Mesodermal cell (in vitro differentiated cells): ENCODE results near the gene TPRA1.
"Not testable (repeated sequence)": the region's sequence is repeated elsewhere in the genome, so short reads cannot be mapped to it uniquely, and the experiment has no call there.

ENCODE experiments used
- H3K27ac ChIP-seq: 2 replicates; pipeline ENCODE4 v1.7.0; 2013; ENCODE audit warnings: mild to moderate bottlenecking, low read depth, low read length, moderate library complexity; ENCODE audit not compliant: severe bottlenecking
- H3K36me3 ChIP-seq: 2 replicates; pipeline ENCODE4 v1.7.1; 2013; ENCODE audit warnings: mild to moderate bottlenecking, low read length, moderate library complexity; ENCODE audit not compliant: control insufficient read depth, insufficient read depth
- H3K4me1 ChIP-seq: one replicate; pipeline ENCODE4 v1.7.1; 2013; ENCODE audit warnings: mild to moderate bottlenecking, low read length; ENCODE audit not compliant: insufficient read depth, control insufficient read depth, poor library complexity, severe bottlenecking
- H3K4me3 ChIP-seq: 2 replicates; pipeline ENCODE4 v1.7.0; 2013; ENCODE audit warnings: low read length, control low read depth, mild to moderate bottlenecking; ENCODE audit not compliant: insufficient read depth, poor library complexity, severe bottlenecking; ENCODE audit errors: extremely low read depth
- H3K9me3 ChIP-seq: 2 replicates; pipeline ENCODE4 v1.7.1; 2013; ENCODE audit warnings: mild to moderate bottlenecking, low read length, moderate library complexity; ENCODE audit not compliant: control insufficient read depth
- WGBS, 2 experiments: methylation state at CpG; one replicate each; pipeline ENCODE4 v1.1.5; 2013; ENCODE audit warnings: missing lambda C conversion rate in 2 of 2; ENCODE audit not compliant: insufficient coverage in 2 of 2; 5-methylcytosine and 5-hydroxymethylcytosine counted together

Gene TPRA1

GRCh38 chr3:127535901-127536829 lies 54.4 kb downstream of the TPRA1 start:
- Histone ChIP-seq H3K4me3 (no peak overlapping the region), H3K9me3 (no peaks in the 10 kb centered on the region), H3K27ac (no peak overlapping the region), H3K4me1 (no peaks in the 10 kb centered on the region), H3K36me3 (no peaks in the 10 kb centered on the region)
- 87 to 88% methylated on average over 9 to 16 of the region's 18 CpGs for WGBS, 2 experiments

- no peaks in the 10 kb centered on the region for H3K9me3 ChIP-seq
- 79 to 92% methylated on average over 5 to 10 of the region's 12 CpGs for WGBS, 2 experiments
- no peaks in the 10 kb centered on the region for H3K36me3 ChIP-seq
- no peak overlapping the region for H3K27ac ChIP-seq
- H3K4me1 ChIP-seq = no peaks in the 10 kb centered on the region
- H3K4me3 ChIP-seq = no peak overlapping the region
These were observed 55.3 kb downstream of the TPRA1 start for GRCh38 chr3:127535106-127535785.

GRCh38 chr3:127534564-127534963 lies 56.0 kb downstream of the TPRA1 start:
- Histone ChIP-seq H3K4me1 (no peaks in the 10 kb centered on the region), H3K27ac (no peak overlapping the region), H3K36me3 (no peaks in the 10 kb centered on the region), H3K9me3 (no peaks in the 10 kb centered on the region), H3K4me3 (no peak overlapping the region)
- WGBS, 2 experiments = 92% methylated on average over 11 of the region's 11 CpGs

GRCh38 chr3:127534161-127534451 lies 56.4 kb downstream of the TPRA1 start:
- Histone ChIP-seq H3K9me3 (no peaks in the 10 kb centered on the region), H3K36me3 (no peaks in the 10 kb centered on the region), H3K27ac (no peak overlapping the region), H3K4me3 (no peak overlapping the region), H3K4me1 (no peaks in the 10 kb centered on the region)
- WGBS, 2 experiments = 68 to 88% methylated on average over 2 of the region's 2 CpGs

GRCh38 chr3:127532561-127533203 lies 57.9 kb downstream of the TPRA1 start:
- no peaks in the 10 kb centered on the region for H3K36me3 ChIP-seq

GRCh38 chr3:127531821-127532220 lies 58.7 kb downstream of the TPRA1 start:
- Histone ChIP-seq H3K4me1 (no peaks in the 10 kb centered on the region), H3K9me3 (peaks cover 3% of the 10 kb centered on the region), H3K4me3 (no peak overlapping the region), H3K36me3 (no peaks in the 10 kb centered on the region), H3K27ac (no peak overlapping the region)
- 71 to 94% methylated on average over 1 to 2 of the region's 2 CpGs for WGBS, 2 experiments

More at GRCh38 chr3:127532561-127533203, 57.9 kb downstream of the TPRA1 start:
- no peak overlapping the region for H3K4me3 ChIP-seq
- H3K27ac ChIP-seq = no peak overlapping the region
- 90 to 91% methylated on average over 6 to 7 of the region's 7 CpGs for WGBS, 2 experiments
- no peaks in the 10 kb centered on the region for H3K4me1 ChIP-seq
- H3K9me3 ChIP-seq = peaks cover 3% of the 10 kb centered on the region

GRCh38 chr3:127530863-127531262 lies 59.7 kb downstream of the TPRA1 start:
- H3K4me1 ChIP-seq, H3K36me3 ChIP-seq, H3K27ac ChIP-seq, H3K4me3 ChIP-seq, H3K9me3 ChIP-seq: not testable (repeated sequence)
- WGBS, 2 experiments = 92 to 97% methylated on average over 4 to 6 of the region's 7 CpGs

- H3K4me3 ChIP-seq = no peak overlapping the region
- H3K4me1 ChIP-seq = no peaks in the 10 kb centered on the region
- no peak overlapping the region for H3K27ac ChIP-seq
- no peaks in the 10 kb centered on the region for H3K36me3 ChIP-seq
- WGBS, 2 experiments = 85 to 95% methylated on average over 3 to 6 of the region's 9 CpGs
- H3K9me3 ChIP-seq = peaks cover 3% of the 10 kb centered on the region
These were observed 61.0 kb downstream of the TPRA1 start for GRCh38 chr3:127529346-127530188.

- H3K4me3 ChIP-seq = no peak overlapping the region
- no peaks in the 10 kb centered on the region for H3K4me1 ChIP-seq
- peaks cover 3% of the 10 kb centered on the region for H3K9me3 ChIP-seq
- 69 to 70% methylated on average over 7 to 9 of the region's 11 CpGs for WGBS, 2 experiments
- no peak overlapping the region for H3K27ac ChIP-seq
- no peaks in the 10 kb centered on the region for H3K36me3 ChIP-seq
These were observed 65.2 kb downstream of the TPRA1 start for GRCh38 chr3:127525373-127525772.

- Histone ChIP-seq H3K4me1 (no peaks in the 10 kb centered on the region), H3K27ac (no peak overlapping the region), H3K4me3 (no peak overlapping the region), H3K36me3 (no peaks in the 10 kb centered on the region), H3K9me3 (peaks cover 3% of the 10 kb centered on the region)
- WGBS, 2 experiments = 77 to 79% methylated on average over 8 to 11 of the region's 13 CpGs
These were observed 66.1 kb downstream of the TPRA1 start for GRCh38 chr3:127524296-127524896.
